ENCODE results near the gene MYBL2.

MYBL2 gene

DNA sequence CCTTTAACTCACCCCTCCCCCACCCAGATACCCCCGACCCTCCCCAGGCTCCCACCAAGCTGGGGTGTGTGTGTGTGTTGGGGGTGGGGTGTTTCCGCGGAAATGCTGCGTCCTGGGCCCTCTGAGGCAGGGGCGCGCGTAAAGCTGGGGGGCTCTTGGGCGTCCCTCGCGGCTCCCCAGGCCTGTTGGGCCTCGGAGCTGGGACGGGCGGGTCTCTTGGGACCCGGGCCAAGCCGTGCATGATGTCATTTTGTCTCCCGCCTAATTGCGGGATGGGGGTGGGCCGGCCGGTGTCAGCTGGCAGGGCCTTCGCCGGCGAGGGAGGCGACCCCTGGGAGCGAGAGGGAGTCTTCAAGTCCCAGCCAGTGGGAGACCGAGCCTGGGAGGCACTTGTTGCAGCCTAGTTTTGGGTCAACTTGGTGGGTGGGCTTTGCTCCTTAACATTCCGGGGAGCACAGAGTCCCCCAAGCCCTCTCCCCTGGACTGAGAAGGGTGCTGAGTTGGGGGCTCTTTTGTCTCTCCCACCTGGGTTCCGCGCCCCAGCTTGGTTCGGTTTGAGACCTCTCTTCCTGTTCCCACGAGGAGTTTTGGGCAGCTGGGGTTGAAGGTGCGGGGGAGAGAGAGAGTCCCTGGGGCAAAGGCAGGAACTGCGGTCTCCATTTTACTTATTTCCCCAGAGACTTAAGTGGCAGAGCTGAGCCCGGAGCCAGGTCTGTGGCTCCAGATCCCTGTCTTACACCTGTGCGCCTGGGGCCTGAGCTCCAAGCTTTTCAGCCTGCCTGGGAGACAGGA, 623 bp downstream of the MYBL2 start:
- peak overlapping the region; percentile 85 for H3K27ac Mint-ChIP-seq
- peaks cover 5% of the 10 kb centered on the region for H3K36me3 Mint-ChIP-seq (ENCODE audit: low read depth)
- H3K4me1 Mint-ChIP-seq (ENCODE audit: low read depth) = peaks cover 14% of the 10 kb centered on the region
- DNase-seq (ENCODE audit: low spot score) = no peak
- H3K4me3 Mint-ChIP-seq = peak overlapping the region; percentile 85
- H3K27me3 Mint-ChIP-seq (ENCODE audit: low read depth) = peaks cover 4% of the 10 kb centered on the region
- no peaks in the 10 kb centered on the region for H3K9me3 Mint-ChIP-seq

DNA sequence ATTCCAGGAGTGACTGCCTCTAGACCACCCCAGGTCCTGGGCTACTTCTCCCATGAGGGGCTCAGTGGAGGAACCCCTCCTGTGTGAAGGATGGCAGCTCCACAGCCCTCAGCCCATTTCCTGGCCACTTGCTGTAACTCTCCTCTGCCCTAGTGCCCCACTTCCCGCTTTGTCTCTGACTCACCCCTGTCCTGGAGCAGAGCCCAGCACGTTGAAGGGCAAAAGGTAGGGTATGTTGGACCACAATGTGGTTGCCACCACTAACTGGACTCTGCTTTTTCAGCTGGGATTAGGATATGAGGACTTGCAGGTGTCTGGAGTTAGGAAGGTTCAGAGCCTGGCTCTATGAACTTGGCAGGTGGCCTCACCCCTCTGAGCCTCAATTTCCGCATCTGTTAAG, 2.4 kb downstream of the MYBL2 start:
- no peaks in the 10 kb centered on the region for H3K9me3 Mint-ChIP-seq
- no peak overlapping the region for H3K27ac Mint-ChIP-seq
- peak overlapping the region; percentile 21 for H3K4me3 Mint-ChIP-seq
- no peak for DNase-seq (ENCODE audit: low spot score)
- H3K27me3 Mint-ChIP-seq (ENCODE audit: low read depth) = peaks cover 4% of the 10 kb centered on the region
- peaks cover 11% of the 10 kb centered on the region for H3K36me3 Mint-ChIP-seq (ENCODE audit: low read depth)
- peaks cover 14% of the 10 kb centered on the region for H3K4me1 Mint-ChIP-seq (ENCODE audit: low read depth)

DNA sequence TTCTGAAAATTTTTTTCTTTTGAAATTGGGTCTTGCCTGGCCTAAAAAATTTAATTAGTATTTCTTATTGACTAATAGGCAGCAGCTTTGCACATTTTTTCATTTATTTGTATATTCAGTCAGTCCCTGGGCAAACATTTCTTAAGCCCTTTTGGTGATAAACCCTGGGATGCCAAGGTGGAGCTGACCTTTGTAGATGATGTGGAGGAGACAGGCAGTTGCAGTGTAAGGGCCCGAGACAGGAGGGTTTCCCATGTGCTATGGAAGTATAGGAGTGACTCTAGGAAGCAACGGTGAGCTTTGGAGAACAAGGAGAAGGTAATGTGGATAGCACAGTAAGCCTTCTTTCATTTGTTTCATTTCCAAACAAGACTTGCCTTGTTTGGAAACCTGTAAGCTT, 3.5 kb downstream of the MYBL2 start:
- no peak overlapping the region for H3K27ac Mint-ChIP-seq
- no peak for DNase-seq (ENCODE audit: low spot score)
- H3K36me3 Mint-ChIP-seq (ENCODE audit: low read depth) = peaks cover 14% of the 10 kb centered on the region
- peaks cover 4% of the 10 kb centered on the region for H3K27me3 Mint-ChIP-seq (ENCODE audit: low read depth)
- H3K4me3 Mint-ChIP-seq = no peak overlapping the region
- peaks cover 14% of the 10 kb centered on the region for H3K4me1 Mint-ChIP-seq (ENCODE audit: low read depth)
- H3K9me3 Mint-ChIP-seq = no peaks in the 10 kb centered on the region

DNA sequence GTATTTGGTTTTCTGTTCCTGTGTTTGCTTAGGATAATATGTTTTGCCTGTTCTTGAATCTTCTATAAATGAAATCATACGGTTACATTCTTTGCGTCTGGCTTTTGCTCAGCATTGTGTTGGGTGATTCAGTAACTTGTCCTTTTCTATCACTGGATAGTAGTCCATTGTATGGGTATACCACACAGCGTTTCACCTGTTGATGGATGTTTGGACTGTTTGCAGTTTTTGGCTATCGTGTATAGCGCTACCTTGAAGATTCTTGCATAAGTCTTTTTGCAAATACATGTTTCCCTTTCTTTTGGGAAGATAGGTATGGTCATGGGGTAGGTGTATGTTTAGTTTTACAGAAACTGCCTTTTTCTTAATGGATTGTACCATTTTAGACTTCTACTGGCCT, 9.5 kb downstream of the MYBL2 start:
- Mint-ChIP-seq H3K4me1 (ENCODE audit: low read depth) (peaks cover 9% of the 10 kb centered on the region), H3K27ac (no peak overlapping the region), H3K27me3 (ENCODE audit: low read depth) (no peaks in the 10 kb centered on the region), H3K4me3 (no peak overlapping the region), H3K9me3 (no peaks in the 10 kb centered on the region), H3K36me3 (ENCODE audit: low read depth) (peaks cover 27% of the 10 kb centered on the region)
- DNase-seq (ENCODE audit: low spot score) = no peak

DNA sequence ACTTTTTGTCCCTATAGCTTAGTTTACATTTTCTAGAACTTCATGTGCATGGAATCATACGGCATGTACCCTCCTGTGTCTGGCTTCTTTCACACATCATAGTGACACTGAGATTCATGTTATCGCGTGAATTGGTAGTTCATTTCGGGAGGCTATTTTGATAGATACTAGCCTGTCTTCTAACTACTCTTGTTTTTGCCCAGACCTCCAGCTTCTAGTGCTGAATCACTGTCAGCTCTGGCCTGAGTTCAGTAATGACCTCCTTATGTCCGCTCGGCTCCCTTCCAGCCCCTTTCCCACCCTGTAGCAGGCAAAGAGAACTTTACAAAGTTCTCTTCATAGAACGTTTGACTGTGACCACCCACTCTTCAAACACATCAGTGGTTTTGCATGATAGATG, 14.1 kb downstream of the MYBL2 start:
- DNase-seq (ENCODE audit: low spot score) = no peak
- no peaks in the 10 kb centered on the region for H3K27me3 Mint-ChIP-seq (ENCODE audit: low read depth)
- H3K9me3 Mint-ChIP-seq = no peaks in the 10 kb centered on the region
- H3K27ac Mint-ChIP-seq = no peak overlapping the region
- no peak overlapping the region for H3K4me3 Mint-ChIP-seq
- peaks cover 13% of the 10 kb centered on the region for H3K36me3 Mint-ChIP-seq (ENCODE audit: low read depth)
- H3K4me1 Mint-ChIP-seq (ENCODE audit: low read depth) = peaks cover 10% of the 10 kb centered on the region

DNA sequence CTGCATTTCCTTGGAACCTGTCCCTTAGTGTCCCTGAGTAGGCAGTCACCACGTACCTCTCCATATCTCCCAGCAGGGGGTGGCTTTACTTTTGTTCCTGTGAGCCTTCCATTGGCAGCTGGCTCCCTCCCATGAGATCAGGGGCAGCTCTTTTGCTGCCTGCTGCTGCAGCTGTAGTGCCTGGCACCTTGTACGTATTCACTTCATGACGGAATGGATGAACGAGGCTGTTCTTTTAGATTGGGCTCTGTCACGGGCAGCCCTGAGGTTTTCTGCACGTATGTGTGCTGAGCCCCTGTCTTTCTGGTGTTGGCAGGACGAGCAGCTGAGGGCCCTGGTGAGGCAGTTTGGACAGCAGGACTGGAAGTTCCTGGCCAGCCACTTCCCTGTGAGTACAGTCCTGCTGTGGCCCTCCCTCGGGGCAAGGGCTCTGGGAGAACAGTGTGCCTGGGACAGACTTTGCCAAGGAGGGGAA, 14.6 kb downstream of the MYBL2 start:
- peaks cover 12% of the 10 kb centered on the region for H3K36me3 Mint-ChIP-seq (ENCODE audit: low read depth)
- no peaks in the 10 kb centered on the region for H3K27me3 Mint-ChIP-seq (ENCODE audit: low read depth)
- no peak for DNase-seq (ENCODE audit: low spot score)
- H3K9me3 Mint-ChIP-seq = no peaks in the 10 kb centered on the region
- H3K27ac Mint-ChIP-seq = no peak overlapping the region
- H3K4me1 Mint-ChIP-seq (ENCODE audit: low read depth) = peaks cover 10% of the 10 kb centered on the region
- no peak overlapping the region for H3K4me3 Mint-ChIP-seq

DNA sequence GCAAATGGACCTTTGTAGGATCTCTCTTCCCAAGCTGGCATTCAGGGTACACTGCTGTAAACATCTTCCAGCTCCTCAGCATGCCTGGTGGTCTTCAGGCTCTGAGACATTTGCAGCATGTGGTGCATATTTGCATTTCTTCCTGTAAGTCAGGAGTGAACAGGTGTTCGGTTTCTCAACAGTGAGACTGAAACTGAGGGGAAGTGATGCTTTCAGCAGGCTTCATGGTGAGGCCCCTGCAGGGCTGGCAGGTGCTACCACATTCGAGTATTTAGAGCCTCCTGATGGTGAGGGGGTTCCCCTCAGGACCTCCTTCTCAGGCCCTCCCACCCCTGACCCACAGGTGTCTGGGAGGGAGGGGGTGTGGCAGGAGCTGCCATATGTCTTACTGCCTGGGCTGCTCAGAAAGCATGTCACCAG, 15.1 kb downstream of the MYBL2 start:
- H3K4me3 Mint-ChIP-seq = no peak overlapping the region
- H3K4me1 Mint-ChIP-seq (ENCODE audit: low read depth) = peaks cover 10% of the 10 kb centered on the region
- no peak overlapping the region for H3K27ac Mint-ChIP-seq
- H3K36me3 Mint-ChIP-seq (ENCODE audit: low read depth) = peaks cover 12% of the 10 kb centered on the region
- no peaks in the 10 kb centered on the region for H3K27me3 Mint-ChIP-seq (ENCODE audit: low read depth)
- DNase-seq (ENCODE audit: low spot score) = no peak
- H3K9me3 Mint-ChIP-seq = no peaks in the 10 kb centered on the region

DNA sequence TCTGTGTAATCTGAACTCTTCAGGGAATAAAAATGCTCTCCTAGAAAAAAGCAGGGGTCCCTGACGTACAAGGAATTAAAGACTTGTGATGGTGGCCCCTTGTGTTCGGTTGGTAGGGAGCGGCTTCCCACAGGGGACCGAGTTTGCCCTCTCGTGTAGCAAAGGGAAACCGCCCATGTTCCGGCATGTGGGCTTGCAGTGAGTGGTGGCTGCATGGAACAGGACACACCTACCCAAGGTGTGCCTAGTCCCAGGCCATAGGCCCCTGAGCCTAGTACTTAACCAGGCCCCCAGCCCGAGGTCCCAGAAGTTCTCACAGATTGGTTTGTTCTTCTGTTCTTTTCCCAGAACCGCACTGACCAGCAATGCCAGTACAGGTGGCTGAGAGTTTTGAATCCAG, 15.5 kb downstream of the MYBL2 start:
- Mint-ChIP-seq H3K4me3 (no peak overlapping the region), H3K27me3 (ENCODE audit: low read depth) (no peaks in the 10 kb centered on the region), H3K9me3 (no peaks in the 10 kb centered on the region), H3K4me1 (ENCODE audit: low read depth) (peaks cover 7% of the 10 kb centered on the region), H3K27ac (no peak overlapping the region), H3K36me3 (ENCODE audit: low read depth) (peaks cover 11% of the 10 kb centered on the region)
- no peak for DNase-seq (ENCODE audit: low spot score)

DNA sequence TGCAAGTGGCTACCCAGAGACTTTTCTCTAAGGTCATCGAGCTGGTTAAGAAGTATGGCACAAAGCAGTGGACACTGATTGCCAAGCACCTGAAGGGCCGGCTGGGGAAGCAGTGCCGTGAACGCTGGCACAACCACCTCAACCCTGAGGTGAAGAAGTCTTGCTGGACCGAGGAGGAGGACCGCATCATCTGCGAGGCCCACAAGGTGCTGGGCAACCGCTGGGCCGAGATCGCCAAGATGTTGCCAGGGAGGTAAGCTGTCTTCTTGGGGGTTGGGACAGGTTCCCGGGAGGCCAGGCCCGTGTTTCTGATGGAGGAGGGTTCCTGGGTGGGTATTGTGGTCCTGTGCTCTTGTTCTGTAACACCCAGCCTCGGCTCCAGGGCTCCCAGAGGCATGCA, 19.9 kb downstream of the MYBL2 start:
- no peak for DNase-seq (ENCODE audit: low spot score)
- H3K36me3 Mint-ChIP-seq (ENCODE audit: low read depth) = peaks cover 16% of the 10 kb centered on the region
- no peaks in the 10 kb centered on the region for H3K27me3 Mint-ChIP-seq (ENCODE audit: low read depth)
- H3K27ac Mint-ChIP-seq = no peak overlapping the region
- H3K4me1 Mint-ChIP-seq (ENCODE audit: low read depth) = no peaks in the 10 kb centered on the region
- H3K9me3 Mint-ChIP-seq = no peaks in the 10 kb centered on the region
- no peak overlapping the region for H3K4me3 Mint-ChIP-seq

DNA sequence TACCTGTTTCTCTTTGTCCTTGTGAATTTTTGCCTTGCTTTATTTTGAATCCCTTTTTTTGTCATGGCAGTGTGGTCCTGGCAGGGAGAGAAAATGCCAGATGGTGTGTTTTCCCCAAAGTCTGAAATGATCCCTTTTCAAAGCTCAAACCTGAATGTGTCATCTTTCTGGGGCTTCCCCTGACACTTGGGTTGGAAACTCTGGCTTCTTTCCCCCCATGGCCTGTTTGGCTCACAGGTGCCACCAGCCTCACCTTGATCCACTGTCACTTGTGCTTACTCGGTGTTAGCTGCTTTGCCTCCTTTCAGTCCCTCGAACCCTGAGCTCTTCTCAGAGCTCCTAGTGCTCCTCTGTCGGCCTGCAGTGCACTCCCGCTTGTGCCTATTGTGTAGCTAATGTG, 22.3 kb downstream of the MYBL2 start:
- Mint-ChIP-seq H3K4me1 (ENCODE audit: low read depth) (no peaks in the 10 kb centered on the region), H3K36me3 (ENCODE audit: low read depth) (peaks cover 17% of the 10 kb centered on the region), H3K4me3 (no peak overlapping the region), H3K27me3 (ENCODE audit: low read depth) (no peaks in the 10 kb centered on the region), H3K27ac (no peak overlapping the region), H3K9me3 (no peaks in the 10 kb centered on the region)
- DNase-seq (ENCODE audit: low spot score) = no peak

DNA sequence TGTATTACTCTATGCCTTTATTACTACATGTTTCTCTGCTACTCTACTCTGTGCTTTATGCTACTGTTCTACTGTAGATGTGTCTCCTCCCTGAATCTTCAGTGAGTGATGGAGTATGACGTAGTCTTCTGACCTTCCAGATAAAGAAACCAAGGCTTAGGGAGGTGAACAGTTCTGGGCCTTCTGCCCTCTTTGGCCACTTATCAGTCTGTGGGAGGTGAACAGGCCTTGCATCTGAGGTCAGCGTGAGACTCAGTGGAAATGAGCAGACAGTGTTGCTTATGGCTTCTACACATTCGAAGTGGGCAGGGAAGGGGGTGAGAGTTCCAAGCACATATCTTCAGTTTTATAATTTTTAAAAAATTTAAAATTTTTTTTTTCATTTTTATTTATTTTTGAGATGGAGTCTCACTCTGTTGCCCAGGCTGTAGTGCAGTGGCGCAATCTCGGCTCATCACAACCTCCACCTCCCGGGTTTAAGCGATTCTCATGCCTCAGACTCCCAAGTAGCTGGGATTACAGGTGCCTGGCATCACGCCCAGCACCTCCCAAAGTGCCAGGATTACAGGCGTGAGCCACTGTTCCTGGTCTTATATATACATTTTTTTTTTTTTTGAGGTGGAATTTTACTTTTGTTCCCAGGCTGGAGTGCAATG, 24.2 kb downstream of the MYBL2 start:
- H3K4me3 Mint-ChIP-seq = no peak overlapping the region
- H3K9me3 Mint-ChIP-seq = no peaks in the 10 kb centered on the region
- no peak for DNase-seq (ENCODE audit: low spot score)
- no peaks in the 10 kb centered on the region for H3K4me1 Mint-ChIP-seq (ENCODE audit: low read depth)
- no peak overlapping the region for H3K27ac Mint-ChIP-seq
- H3K27me3 Mint-ChIP-seq (ENCODE audit: low read depth) = no peaks in the 10 kb centered on the region
- H3K36me3 Mint-ChIP-seq (ENCODE audit: low read depth) = peaks cover 19% of the 10 kb centered on the region

DNA sequence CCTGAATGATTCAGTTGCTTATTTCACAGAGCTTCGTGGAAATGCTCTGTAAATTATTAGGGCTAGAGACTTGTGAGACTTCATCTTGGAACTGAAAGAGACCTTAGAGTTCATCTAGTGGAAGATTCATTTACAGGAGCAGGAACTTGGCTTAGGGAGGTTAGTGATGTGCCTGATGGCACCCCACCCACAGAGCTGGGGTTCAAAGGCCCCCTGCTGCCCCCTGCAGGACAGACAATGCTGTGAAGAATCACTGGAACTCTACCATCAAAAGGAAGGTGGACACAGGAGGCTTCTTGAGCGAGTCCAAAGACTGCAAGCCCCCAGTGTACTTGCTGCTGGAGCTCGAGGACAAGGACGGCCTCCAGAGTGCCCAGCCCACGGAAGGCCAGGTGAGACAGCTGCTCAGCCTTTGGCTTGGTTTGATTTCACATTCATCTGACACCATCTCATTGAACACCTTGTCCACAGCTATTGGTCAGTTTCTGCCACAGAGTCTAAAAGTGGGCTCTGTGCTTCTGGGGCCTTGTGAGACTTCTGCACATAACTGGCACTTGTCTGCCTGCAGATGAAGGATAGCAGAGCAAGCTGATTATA, 25.1 kb downstream of the MYBL2 start:
- peak overlapping the region; percentile 15 for H3K27ac Mint-ChIP-seq
- H3K27me3 Mint-ChIP-seq (ENCODE audit: low read depth) = no peaks in the 10 kb centered on the region
- peak; percentile 28 for DNase-seq (ENCODE audit: low spot score)
- no peaks in the 10 kb centered on the region for H3K4me1 Mint-ChIP-seq (ENCODE audit: low read depth)
- H3K9me3 Mint-ChIP-seq = no peaks in the 10 kb centered on the region
- H3K36me3 Mint-ChIP-seq (ENCODE audit: low read depth) = peaks cover 21% of the 10 kb centered on the region
- no peak overlapping the region for H3K4me3 Mint-ChIP-seq

DNA sequence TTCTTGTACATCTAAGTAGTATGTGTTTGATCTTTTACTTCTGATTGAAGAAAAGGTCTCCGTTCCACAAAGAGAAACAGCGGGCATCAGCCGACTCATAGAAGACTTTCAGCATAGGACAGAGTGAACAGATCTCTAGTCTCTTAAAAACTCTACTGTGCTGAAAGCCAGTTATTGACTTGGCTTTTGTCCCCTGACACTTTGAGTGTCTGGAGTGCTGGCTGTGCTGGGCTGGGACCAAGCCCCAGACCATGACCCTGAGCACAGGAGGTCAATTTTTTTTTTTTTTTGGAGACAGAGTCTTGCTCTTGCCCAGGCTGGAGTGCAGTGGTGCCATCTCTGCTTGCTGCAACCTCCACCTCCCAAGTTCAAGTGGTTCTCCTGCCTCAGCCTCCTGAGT, 27.8 kb downstream of the MYBL2 start:
- H3K27ac Mint-ChIP-seq = no peak overlapping the region

DNA sequence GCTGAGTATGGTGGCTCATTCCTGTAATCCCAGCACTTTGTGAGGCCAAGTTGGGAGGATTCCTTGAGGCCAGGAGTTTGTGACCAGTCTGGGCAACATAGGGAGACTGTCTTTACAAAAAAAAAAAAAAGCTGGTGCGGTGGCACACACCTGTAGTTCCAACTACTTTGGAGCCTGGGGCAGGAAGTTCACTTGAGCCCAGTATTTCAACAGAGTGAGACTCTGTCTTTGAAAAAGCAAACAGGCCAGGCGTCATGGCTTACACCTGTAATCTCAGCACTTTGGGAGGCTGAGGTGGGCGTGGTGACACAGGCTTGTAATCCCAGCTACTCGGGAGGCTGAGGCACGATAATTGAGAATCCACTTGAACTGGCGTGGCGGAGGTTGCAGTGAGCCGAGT, 28.7 kb downstream of the MYBL2 start:
- H3K27ac Mint-ChIP-seq = no peak overlapping the region
- H3K36me3 Mint-ChIP-seq (ENCODE audit: low read depth) = peaks cover 22% of the 10 kb centered on the region
- no peak overlapping the region for H3K4me3 Mint-ChIP-seq
- H3K27me3 Mint-ChIP-seq (ENCODE audit: low read depth) = no peaks in the 10 kb centered on the region
- H3K9me3 Mint-ChIP-seq = no peaks in the 10 kb centered on the region
- peaks cover 5% of the 10 kb centered on the region for H3K4me1 Mint-ChIP-seq (ENCODE audit: low read depth)
- DNase-seq (ENCODE audit: low spot score) = no peak

More for the DNA sequence above, 27.8 kb downstream of the MYBL2 start:
- no peaks in the 10 kb centered on the region for H3K4me1 Mint-ChIP-seq (ENCODE audit: low read depth)
- H3K4me3 Mint-ChIP-seq = no peak overlapping the region
- no peaks in the 10 kb centered on the region for H3K9me3 Mint-ChIP-seq
- DNase-seq (ENCODE audit: low spot score) = no peak
- no peaks in the 10 kb centered on the region for H3K27me3 Mint-ChIP-seq (ENCODE audit: low read depth)
- H3K36me3 Mint-ChIP-seq (ENCODE audit: low read depth) = peaks cover 16% of the 10 kb centered on the region

Data from T-helper 2 cell treated with Interferon-gamma antibody and Interleukin-4, amounts not matched to agents 5 μg/mL and 100 μg/mL, for 36 hours (primary cell).